GM10266 (cell line): ENCODE results near the gene NTM.

Experiments used
- DNase-seq: peaks from one replicate; pipeline ENCODE4 v3.0.0; 2012; ENCODE audit errors: extremely low spot score
- TF ChIP-seq, protein P1 (sequence below): IDR thresholded peaks from 2 replicates; pipeline ENCODE4 v1.5.1; 2012; ENCODE audit warnings: mild to moderate bottlenecking, low read depth; ENCODE audit not compliant: control insufficient read depth, insufficient read depth; ENCODE audit errors: missing control alignments

The NTM gene

DNA sequence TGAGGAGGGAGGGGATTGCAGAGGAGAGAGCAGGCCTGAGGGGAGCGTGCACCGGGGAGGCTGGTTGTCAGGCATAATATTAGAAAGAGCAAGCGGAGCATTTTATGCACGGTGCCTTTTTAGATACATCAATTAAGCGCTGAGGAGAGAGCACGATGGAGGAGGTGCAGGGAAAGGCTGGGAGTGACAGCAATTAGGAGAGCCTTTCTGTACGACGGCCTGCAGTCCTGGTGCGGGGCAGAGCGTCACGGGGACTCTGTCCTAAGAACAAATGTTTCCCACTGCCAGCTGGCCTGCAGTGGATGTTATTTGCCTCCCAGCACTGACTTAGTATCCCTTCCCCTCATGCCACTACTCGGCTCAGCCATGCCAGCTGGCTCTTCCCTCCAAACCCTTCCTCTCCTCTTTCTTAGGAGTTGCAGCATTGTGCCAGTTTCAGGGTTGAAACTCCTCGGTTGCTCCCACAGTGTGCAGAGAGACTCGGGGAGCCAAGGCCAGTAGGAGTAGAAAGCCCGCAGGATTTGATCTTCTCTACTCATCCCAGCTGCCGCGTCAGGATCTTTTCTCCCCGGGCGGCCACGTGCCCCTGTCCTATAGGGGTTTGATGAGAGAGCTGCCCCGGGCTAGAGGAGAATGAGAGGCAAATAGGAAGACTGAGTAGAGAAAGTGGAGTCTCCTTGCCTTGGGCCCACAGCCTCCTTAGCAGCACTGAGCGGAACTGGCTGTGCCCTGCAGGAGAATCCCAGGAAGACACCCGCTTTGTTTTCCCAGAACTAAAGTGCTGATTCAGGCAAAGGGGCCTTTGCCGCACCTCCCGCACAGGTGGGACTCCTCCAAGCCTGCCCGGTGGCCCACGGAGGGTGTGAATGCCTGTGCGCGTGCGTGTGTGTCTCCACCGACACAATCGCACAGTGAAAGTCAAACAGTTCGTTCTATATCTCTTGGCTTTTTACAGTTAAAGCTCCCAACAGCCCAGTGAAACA, 875.3 kb downstream of the NTM start:
- DNase-seq = no peak
- TF ChIP-seq, protein P1, sequence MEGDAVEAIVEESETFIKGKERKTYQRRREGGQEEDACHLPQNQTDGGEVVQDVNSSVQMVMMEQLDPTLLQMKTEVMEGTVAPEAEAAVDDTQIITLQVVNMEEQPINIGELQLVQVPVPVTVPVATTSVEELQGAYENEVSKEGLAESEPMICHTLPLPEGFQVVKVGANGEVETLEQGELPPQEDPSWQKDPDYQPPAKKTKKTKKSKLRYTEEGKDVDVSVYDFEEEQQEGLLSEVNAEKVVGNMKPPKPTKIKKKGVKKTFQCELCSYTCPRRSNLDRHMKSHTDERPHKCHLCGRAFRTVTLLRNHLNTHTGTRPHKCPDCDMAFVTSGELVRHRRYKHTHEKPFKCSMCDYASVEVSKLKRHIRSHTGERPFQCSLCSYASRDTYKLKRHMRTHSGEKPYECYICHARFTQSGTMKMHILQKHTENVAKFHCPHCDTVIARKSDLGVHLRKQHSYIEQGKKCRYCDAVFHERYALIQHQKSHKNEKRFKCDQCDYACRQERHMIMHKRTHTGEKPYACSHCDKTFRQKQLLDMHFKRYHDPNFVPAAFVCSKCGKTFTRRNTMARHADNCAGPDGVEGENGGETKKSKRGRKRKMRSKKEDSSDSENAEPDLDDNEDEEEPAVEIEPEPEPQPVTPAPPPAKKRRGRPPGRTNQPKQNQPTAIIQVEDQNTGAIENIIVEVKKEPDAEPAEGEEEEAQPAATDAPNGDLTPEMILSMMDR = no peak

DNA sequence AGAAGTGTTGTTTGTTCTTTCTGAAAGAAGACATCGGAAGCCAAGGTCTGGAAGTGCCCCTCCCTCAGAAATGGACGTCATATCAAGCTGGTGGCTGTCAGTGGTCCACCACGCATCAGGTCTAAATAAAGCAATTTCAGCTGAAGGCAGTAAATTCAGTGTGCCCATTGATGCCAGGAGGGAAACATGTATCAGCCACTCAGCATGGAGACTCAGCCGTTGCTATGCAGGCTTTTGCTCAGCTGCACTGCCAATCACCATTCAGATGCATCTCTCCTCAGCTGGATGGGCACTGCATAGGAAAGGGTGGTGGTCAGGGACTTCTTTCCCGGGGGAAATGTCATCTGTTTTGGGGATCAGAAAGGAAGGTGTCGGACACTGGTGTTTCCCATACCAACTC, 878.2 kb downstream of the NTM start:
- no peak for DNase-seq
- TF ChIP-seq, protein P1 = no peak

DNA sequence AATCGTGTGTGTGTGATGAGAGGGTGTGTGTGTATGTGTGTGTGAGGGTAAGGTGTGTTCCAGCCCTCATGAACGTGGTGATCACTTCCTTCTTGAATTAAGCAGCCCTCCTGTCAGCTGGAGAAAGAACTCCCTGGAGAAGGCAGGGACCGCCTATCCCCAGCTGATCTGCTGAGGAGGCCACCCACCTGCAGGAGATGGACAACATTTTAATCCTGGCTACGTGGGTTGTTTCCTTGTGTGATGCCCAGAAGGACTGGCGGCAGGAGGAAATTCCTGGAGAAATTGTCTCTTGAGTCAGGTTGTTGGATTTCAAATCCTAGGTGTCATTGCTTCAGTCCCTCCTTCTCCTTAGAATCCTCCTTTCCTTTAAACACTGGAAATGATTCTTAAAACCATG, 878.8 kb downstream of the NTM start:
- TF ChIP-seq, protein P1 = no peak
- DNase-seq = no peak

DNA sequence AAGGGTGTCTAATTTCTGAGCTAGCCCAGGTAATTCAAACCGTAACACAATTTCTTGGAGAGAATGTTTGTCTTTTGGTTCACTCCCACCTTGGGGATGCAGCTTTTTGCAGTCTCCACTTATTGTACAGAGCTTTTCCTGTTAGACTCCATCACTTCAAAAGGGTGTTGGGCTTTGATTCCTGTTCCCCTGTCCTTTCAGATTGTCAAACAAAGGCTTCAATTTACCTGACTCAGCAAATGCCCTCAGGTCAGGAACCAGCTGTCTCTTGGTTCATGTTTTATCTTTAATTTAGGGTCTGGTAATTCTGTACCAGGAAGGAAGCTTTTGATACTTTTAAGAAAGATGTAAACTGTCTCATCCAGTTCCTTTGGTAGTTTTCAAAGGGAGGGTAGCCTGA, 880.6 kb downstream of the NTM start:
- TF ChIP-seq, protein P1 = no peak
- DNase-seq = no peak

DNA sequence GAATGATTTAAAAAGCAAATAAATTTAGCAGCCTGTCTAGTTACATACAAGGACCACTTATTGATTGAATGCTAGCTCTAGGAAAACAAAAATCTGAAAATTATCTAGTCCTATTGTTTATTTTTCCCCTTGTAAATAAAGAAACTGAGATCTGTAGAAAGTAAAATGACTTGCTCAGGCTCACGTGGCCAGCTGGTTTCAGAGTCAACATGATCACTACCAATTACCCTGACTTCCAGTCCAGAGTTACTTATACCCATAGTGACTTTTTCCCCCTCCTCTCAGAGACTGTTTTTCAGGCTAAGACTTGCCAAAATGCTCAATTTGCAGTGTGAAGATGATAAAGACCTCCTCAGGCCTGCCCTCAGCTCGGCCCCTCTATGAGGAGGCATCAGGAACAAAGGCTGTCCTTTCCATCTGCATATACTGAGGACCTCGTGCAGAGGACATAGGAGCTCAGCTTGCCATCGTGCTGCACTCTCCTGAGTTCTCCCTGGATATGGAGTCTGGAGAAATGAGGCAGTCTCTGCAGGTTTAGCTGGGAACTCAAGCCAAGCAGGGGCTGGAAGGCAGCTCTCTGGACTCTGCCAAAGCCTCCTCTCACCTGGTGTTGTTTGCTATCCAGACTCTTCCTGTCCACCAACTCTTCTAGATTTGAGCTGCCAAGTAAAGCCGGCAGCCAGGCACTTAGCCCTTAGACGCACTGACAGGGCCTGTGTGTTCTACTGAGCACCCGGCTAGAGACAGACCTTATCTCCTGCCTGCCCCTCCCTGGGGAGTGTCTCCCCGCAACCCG, 883.3 kb downstream of the NTM start:
- no peak for DNase-seq
- TF ChIP-seq, protein P1 = no peak

DNA sequence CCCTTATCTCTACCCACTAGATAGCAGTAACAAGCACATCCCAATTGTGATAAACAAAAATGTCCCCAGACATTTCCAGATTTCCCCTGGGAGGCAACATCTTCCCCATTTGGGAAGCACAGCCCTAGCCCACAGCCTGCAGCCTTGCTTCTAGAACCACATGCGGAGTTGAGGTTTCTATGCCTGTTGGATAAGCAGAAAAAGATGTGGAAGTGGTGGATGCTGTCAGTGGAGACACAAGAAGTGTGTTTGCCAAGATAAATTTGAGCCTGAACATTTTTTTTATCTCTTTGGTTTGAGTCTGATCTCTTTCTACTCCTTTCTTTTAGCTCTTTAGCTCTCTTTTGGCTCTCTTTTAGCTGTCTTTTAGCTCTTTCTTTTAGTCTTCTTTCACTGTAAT, 884.5 kb downstream of the NTM start:
- TF ChIP-seq, protein P1 = no peak
- no peak for DNase-seq
